ENCODE measurements around the gene ADGB.

DNA sequence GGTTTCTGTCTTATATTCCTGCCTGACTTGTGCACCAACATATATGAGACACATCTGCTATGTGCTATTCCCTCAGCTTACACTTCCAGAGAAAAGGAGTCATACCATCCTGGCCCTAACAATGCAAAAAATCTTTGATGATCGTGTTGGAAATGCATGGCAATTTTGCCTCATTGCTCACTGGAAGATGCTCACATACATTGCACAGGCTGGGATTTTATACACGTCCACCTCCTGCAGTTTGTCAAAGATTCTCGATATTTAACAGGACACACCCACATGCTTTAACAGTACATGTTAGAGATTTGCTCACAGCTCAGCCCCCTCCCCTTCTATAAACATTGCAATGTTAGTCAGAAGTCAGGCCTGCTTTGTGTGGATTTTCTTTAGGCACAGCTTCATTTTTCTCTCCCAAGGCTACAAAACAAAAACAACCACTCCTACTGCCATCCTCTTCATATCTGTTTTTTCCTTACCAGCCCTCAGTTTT is 66.1 kb downstream of the ADGB start:
- TF ChIP-seq, protein P1, sequence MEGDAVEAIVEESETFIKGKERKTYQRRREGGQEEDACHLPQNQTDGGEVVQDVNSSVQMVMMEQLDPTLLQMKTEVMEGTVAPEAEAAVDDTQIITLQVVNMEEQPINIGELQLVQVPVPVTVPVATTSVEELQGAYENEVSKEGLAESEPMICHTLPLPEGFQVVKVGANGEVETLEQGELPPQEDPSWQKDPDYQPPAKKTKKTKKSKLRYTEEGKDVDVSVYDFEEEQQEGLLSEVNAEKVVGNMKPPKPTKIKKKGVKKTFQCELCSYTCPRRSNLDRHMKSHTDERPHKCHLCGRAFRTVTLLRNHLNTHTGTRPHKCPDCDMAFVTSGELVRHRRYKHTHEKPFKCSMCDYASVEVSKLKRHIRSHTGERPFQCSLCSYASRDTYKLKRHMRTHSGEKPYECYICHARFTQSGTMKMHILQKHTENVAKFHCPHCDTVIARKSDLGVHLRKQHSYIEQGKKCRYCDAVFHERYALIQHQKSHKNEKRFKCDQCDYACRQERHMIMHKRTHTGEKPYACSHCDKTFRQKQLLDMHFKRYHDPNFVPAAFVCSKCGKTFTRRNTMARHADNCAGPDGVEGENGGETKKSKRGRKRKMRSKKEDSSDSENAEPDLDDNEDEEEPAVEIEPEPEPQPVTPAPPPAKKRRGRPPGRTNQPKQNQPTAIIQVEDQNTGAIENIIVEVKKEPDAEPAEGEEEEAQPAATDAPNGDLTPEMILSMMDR (IDR thresholded peaks at IDR 0.05; ENCODE audit: insufficient read depth, low read length): no peak
- no peak for TF ChIP-seq POLR2AphosphoS5 (IDR thresholded peaks at IDR 0.05; ENCODE audit: low read depth)
- TF ChIP-seq, protein P2, sequence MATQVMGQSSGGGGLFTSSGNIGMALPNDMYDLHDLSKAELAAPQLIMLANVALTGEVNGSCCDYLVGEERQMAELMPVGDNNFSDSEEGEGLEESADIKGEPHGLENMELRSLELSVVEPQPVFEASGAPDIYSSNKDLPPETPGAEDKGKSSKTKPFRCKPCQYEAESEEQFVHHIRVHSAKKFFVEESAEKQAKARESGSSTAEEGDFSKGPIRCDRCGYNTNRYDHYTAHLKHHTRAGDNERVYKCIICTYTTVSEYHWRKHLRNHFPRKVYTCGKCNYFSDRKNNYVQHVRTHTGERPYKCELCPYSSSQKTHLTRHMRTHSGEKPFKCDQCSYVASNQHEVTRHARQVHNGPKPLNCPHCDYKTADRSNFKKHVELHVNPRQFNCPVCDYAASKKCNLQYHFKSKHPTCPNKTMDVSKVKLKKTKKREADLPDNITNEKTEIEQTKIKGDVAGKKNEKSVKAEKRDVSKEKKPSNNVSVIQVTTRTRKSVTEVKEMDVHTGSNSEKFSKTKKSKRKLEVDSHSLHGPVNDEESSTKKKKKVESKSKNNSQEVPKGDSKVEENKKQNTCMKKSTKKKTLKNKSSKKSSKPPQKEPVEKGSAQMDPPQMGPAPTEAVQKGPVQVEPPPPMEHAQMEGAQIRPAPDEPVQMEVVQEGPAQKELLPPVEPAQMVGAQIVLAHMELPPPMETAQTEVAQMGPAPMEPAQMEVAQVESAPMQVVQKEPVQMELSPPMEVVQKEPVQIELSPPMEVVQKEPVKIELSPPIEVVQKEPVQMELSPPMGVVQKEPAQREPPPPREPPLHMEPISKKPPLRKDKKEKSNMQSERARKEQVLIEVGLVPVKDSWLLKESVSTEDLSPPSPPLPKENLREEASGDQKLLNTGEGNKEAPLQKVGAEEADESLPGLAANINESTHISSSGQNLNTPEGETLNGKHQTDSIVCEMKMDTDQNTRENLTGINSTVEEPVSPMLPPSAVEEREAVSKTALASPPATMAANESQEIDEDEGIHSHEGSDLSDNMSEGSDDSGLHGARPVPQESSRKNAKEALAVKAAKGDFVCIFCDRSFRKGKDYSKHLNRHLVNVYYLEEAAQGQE (IDR thresholded peaks at IDR 0.05; ENCODE audit: insufficient replicate concordance, low read depth): no peak
